ENCODE data around the gene RUNX2.
"Not testable (repeated sequence)": the region's sequence is repeated elsewhere in the genome, so short reads cannot be mapped to it uniquely, and the experiment has no call there.

The RUNX2 gene

DNA sequence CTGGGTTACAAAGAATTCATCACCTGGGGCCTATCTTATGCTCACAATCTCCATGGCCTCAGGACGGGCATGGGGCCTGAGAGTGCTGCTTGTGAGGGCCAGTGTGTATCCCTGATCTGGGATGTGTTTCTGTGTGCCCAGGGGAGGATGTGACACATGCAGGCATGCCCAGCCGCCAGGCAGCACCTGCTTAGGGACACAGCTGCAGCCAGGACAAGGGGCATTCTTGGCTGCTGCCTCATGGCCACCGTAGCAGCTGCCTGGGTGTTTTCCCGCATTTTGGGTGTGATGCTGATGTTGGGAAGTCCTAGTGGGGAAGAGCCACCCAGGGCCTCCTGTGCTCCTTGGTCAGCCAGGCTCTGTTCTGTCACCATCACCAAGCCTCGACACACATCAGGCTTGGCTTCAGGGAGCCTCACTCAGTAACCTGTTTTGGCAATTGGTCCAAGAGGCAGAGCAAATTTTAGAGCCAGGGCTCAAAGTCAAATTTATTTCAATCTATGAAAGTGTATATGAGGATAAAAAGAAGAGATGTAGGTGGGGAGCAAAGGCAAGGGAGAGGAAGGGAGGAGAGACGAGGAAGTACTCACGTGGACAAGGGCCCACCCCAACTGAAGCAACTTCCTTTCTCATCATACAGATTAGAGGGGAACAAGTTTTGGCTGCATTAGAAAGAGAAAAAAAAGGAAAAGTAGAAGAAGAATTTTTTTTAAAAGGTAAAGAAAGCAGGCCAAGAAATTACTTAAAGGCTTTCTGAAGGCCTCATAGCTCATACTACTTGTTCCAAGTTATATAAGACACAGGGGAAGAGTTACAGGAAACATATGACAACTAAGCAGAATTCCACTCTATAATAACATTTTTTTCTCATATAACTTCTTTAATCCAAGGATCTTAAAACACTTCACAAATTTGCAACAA, 319.5 kb downstream of the RUNX2 start:
- DNase-seq (ENCODE audit: low spot score) = no peak

DNA sequence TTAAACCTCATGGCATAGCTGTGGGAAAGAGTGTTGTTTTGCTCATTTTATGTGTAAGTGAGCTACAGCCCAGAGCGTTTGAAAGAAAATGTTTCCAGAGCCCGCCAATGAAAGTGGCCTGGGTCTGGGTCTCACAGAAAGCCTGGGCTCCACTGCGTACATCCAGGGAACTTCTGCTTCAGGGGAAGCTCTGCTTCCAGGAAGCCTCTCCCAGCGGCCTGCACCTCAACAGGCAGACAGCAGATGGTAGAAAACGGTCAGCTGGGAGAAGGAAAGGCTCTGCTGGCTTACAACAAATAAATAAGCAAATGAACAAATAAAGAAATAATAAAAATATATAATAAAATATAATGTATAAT, 320.1 kb downstream of the RUNX2 start:
- DNase-seq (ENCODE audit: low spot score) = no peak

DNA sequence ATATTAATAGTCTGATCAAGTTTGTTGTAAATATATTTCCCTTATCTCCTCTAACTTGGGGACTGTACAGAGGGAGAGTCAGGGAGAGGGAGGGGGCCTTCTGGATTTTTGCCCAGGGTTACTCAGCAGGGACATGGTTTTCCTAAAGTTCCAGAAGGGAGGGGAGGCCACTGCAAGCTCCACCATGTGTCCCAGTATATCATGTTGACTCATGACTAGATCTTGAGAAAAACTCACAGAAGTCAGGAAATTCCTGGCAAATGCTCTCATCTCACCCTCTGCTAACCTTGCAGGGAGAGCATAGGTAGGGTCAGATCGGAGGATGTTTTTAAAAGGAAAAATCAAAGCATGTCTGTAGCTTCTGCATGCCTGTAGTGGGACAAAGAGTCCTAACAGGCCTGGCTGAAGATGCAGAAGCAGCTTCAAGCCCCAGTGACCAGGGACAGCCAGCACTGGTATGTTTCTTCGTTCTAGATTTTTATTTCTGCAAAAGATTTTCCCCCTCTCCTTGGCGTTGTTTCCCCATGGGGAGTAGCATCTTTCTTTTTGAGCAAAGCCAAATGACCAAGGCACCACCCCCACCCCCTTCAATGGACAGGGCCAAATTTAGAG, 322.5 kb downstream of the RUNX2 start:
- DNase-seq (ENCODE audit: low spot score) = no peak

DNA sequence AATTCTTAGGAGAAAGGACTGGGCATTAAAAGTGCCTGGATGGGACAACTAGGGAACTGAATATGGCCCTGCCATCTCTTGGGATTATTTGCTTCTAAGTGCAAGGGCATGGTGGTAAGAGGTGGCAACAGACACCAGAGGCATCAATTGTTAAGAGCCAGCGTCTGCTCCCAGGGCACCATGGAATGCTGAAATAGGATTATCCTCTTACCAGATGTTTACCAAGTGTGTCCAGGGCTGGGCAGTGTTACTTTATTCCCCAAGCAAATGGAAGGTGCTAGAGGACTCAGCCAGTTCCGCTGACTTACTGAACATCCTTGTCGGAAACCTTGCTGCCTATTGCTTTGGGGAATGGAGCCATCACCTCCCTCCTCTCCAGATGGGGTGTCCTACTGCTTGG, 323.2 kb downstream of the RUNX2 start:
- DNase-seq (ENCODE audit: low spot score) = no peak

DNA sequence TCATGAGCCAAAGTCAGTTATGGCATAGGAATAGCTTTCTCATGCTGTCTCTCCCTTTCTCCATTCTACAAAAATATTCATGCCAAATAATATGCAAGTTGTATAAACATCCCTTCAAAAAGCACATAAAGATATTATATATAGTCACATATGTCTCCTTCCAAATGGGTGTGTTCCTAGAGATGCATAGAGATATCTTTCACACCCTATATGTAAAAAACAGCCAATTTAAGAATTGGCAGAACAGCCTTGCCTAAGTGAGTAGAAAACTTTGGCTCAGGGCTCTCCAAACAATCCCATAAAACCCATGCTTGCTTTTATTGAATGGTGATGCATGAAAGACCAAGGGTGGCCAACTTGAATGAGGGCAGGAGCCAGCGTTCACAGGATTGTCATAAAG, 324.3 kb downstream of the RUNX2 start:
- DNase-seq (ENCODE audit: low spot score) = no peak

DNA sequence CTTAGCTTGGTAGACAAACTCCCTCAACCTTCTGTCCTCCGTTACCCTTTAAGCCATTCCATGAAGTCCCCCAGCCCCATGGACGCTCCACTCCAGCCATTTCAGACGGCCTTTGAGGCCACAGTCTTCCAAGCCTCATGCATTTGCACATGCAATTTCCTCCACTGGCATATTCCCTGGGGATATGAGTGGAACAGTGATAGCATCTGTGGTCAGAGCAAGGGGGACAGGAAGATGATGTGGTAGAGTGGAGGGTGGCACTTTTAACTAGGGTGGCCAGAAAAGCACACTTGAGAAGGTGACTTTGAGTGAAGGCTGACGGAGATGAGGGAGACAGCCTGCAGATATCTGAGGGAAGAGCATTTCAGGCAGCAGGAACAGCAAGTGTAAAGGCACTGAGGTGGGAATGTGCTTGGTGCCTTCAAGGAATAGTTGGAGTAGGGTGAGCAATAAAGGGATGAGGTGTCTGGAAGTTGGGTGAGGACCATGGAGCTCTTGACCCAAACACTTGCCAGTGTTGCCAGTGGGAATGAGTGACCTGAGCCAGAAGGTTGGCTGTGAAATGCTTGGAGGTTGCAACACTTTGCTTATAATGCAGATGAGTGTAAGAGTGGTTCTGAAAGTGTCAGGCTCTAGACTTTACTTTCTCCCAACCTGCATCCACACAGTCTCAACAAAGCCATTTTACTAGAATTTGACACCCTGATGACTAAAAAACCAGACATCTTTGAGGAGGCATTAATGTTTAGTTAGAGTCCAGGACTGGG, 325.2 kb downstream of the RUNX2 start:
- DNase-seq (ENCODE audit: low spot score) = no peak

DNA sequence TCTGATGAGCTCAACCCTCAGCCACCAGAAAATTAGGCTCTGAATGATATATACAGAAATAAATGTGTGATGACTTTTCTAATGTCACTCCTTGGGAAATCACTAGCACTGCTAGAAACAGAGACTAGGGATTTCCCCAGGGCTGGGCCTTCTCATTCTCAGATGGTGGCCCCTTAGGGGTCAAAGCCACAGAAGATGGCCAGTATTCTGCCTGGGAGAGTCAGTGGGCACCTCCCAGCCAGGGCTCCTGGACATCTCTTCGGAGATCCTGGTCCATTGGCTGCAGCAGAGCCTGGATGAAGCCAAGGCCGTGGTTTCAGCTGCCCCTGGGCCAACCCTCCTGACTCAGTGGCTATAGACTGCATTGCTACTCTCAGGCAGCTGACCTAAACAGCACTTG, 326.5 kb downstream of the RUNX2 start:
- no peak for DNase-seq (ENCODE audit: low spot score)

DNA sequence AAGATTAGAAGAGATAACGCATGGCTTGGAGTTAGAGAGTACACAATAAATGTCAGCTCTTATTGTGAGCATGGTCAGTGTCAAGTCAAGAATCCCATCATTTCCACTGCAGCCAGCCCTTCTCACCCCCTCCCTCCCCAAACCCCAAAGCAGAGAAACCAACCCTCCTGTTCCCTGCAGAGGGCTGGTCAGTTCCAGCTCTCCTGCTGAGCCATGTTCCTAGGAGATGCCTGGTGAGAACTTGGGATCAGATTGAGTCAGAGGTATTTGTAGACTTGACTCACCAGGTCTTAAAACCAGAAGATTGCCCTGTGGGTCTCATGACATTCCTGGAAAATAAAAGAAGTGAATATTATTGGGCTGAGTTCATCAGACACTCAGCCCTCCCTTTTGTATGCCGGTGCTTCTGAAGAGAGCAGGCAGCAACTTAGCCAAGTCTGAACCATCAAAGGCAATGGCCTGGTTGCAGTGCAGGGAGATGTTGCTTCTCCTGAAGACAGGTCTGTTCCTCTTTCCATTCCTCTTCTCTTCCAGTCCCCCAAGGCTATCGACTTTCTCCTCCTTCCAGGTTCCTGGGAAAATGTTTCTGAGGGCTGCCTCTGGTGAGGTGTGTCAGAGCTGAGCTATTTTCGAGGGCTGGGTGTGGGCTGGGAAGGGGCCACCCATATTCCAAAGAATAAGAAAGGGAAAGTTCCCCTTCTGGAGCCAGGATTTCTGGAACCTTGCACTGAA, 327.8 kb downstream of the RUNX2 start:
- no peak for DNase-seq (ENCODE audit: low spot score)

DNA sequence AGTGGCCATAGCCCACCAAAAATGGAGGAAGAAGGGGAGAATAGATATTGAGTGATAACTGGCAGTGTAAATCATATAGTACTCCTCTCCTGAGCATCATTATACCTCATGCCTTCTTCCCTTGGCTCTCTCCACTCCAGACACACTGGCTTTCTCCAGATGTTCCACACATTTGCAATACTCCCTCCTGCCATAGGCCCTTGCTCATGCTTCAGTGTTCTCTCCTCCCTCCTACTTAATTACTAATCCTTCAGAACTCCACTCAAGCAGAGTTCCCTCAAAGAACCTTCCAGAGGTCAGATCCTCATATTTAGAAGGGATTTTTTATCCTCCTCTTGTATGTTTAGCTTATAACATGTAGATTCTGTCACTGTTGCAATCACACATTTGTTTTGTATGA, 329.1 kb downstream of the RUNX2 start:
- no peak for DNase-seq (ENCODE audit: low spot score)

DNA sequence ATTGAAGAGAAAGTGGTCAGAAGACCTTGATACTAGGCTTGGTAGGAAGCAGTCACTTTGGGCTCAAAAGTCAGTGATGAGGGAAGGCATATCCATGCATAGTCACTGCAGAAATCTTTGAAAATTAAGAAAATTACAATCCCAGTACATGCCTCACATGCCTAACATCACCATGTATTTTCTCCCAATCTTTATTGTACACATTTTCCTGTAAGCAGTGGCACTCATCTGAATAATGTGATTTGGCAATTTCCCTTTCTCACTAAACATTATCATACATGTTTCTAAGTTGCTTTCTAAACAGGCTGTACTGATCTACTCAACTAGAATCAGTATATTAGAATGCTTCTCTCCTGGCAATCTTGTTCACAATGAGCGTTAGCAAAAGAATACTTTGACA, 330.3 kb downstream of the RUNX2 start:
- no peak for DNase-seq (ENCODE audit: low spot score)

DNA sequence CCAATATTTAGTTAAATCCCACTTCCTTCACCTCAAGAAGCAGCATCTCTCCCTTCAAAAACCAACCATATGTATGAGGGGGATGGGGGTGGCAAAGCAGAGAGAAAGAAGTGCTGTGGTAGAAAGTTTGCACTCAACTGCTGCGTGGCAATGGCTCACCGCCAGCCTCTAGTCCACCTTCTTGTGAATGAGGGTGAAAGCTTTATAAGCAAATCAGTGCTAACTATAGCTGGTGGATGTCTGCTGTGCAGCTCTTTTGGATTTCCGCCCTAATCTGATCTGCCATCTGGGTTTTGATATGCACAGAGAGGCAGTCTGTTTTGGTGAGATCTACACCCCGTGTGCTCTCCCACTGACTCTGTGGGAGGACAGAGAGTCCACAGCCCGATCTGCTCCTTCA, 330.8 kb downstream of the RUNX2 start:
- DNase-seq (ENCODE audit: low spot score) = no peak

DNA sequence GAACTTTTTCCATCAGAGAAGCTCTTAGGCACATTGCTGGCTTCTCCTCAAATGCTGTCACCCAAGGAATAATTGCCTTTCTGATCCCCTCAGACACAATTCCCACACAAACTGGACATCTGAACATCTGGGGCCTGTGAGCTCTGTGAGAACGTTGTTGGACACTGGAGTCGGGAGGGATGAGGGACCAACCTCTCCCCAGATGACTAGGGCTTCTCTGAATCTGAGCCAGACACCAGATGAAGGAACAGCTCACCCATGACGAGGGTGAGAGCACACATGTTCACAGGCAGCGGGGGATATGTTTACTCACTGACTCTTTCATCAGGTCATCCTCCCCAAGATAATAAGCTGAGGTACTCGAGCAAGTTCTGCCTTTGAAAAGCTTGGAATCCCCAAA, 333.5 kb downstream of the RUNX2 start:
- no peak for DNase-seq (ENCODE audit: low spot score)

DNA sequence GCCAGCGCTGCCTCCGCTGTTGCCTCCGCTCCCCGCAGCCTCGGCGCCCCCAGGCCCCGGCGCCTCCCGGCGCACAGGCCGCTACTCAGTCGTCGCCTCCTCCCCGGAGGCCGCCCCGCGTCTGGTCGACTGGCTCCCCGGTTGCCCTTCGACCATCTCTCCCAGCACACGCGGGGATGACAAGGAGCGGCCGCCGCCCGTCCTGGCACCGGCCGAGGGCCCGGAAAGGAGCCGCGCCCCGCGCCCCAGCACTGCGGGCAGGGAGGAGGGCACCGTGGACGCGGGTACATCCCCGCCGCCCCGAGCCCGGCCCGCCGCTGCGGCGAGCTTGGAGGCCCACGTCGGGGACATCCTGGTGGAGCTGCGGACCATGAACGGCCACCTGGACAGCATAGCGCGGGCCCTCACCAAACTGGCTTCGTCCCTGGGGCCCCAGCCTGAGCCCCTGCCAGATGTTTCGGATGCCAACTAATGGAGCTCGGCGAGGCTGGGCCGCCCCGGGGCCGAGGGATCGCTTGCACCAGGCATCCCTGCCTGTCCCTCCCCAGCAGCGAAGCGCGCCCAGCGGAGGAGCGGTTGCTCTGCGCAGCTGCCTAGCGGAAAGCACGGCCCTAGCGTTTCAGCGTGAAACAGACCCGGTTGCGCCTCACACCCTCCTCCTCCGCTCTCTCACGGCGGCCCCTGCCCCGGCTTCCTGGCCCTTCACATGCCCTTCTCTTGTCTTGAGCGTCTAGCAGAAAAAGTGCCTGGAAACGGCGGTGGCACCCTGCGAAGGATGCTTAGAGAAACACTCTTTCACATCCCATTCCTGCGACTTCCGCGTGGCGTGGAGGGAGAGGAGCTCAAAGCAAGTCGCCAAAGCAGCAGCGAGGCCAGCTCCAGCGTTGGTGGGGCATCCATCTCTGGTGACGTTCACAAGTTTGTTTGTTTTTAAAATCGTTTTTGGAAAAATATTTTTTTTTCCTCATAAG, 335.4 kb downstream of the RUNX2 start:
- no peak for DNase-seq (ENCODE audit: low spot score)

DNA sequence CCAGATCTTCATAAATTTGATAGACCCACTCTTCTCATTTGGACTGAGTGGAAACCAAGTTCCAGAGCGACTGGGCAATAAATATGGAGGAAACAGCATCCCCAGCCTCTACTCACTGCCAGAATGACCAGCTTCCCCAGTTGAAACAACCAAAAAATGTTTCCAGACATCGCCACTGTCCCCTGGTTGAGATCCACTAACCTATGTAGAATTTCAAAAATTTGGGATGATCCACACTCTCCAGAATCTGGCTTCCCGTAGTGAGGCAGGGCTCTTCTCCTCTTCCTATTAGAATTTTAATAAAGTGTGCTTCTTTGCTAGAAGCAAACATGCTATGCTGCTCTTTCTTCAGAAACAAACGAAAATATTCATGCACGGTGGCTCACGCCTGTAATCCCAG, 336.6 kb downstream of the RUNX2 start:
- no peak for DNase-seq (ENCODE audit: low spot score)

DNA sequence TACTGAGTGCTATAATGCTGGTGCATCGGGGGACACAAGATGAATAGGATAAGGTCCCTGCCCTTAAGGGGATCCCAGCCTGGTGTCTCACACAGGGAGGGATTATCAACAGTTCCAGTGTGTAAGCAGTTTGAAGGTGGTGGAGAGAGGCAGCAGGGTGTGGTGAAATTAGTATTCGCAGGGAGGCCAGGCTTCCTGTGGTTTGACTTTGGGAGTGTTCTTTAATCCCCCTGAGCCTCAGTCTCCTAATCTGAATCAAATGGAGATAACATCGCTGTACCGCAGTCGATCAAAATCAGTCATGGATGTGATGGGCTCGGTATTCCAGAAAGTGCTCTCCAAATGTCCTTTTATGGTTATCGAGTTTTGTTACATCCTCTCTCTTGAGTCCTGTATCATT, 337.7 kb downstream of the RUNX2 start:
- no peak for DNase-seq (ENCODE audit: low spot score)

DNA sequence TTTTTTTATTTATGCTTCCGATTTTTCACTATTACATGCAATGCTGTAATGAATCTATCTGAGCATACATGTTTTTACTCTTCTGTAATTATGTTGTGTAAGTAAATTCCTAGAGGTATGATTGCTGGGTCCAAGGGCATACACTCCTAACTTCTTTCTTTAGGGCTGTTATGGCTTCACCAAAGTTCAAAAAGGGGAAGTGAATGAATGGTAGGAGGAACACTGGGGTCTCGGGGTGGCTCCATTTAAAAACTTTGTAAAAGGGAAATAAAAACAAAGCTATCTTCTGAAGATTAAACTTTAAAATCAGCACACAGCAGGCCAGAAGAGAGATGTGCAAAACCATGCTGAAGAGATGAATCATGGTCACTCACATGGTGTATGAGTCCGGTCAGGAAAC, 338.7 kb downstream of the RUNX2 start:
- no peak for DNase-seq (ENCODE audit: low spot score)

DNA sequence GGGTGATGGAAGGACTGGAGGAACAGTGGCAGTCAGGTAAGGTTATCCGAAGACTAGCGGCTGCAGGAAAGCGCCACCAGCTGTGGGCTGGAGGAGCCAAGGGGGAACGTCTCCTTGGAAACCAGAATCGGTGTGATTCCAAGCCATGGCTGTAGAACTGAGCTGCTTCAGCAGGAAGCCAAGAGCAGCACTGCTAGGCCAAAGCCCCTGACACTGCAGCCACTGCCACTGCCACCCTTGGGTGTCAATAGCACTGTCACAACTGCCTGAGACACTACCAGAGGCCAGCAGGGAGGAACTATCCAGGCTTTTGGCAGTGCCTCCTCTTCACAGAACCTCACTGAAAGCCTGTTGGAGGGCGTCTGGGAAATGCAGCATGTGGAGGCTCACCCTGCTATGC, 339.2 kb downstream of the RUNX2 start:
- DNase-seq (ENCODE audit: low spot score) = no peak

DNA sequence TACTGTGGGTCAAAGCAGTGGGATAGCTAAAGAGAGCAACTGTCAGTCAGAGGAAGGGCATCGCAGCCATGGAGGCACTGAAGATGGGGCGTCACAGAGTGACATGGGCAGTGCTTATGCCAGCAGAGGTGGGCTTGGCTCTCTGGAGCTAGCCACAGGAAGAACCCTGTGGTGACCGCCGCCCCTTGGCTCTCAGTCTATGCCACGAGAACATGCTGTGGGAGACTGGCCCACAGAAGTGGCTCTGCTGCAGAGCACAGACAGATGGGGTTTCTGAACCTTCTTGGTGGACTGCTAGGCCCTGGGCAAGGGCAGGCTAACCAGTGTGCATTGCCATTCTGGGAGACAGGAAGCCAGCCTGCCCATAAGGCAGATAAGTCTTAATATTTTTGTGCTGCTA, 339.6 kb downstream of the RUNX2 start:
- no peak for DNase-seq (ENCODE audit: low spot score)

DNA sequence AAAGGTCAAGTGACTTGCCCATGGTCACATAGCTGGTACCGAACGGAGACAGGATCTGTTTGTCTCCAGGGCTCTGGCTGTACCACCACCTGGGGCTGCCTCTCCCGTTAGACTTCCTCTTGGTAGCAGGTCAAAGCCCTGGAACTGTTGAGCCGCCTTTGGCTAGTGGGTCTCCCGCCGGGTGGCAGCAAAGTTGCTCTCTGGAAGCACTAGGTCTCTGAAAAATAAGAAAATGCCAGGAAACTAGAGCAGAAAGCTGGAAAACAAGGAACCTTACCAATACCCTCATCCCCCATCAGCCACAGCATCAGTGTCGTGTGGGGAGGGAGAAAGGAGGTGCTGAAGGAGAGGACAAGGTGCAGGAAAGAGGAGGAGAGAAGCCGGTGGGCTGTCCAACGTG, 340.6 kb downstream of the RUNX2 start:
- no peak for DNase-seq (ENCODE audit: low spot score)

DNA sequence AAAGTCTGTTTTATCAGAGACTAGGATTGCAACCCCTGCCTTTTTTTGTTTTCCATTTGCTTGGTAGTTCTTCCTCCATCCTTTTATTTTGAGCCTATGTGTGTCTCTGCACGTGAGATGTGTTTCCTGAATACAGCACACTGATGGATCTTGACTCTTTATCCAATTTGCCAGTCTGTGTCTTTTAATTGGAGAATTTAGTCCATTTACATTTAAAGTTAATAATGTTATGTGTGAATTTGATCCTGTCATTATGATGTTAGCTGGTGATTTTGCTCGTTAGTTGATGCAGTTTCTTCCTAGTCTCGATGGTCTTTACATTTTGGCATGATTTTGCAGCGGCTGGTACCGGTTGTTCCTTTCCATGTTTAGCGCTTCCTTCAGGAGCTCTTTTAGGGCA, 345.0 kb downstream of the RUNX2 start:
- not testable (repeated sequence) for DNase-seq (ENCODE audit: low spot score)

DNA sequence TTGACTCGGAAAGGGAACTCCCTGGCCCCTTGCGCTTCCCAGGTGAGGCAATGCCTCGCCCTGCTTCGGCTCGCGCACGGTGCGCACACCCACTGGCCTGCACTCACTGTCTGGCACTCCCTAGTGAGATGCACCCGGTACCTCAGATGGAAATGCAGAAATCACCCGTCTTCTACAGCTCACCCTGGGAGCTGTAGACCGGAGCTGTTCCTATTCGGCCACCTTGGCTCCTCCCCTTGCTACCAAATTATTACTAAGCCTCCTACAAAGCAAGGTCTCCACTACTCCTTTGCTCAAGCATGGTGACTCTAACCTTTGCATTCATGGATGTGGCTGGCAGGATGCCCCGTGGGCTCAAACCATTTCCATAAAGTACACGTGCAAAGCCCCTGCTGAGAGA, 347.0 kb downstream of the RUNX2 start:
- DNase-seq (ENCODE audit: low spot score) = not testable (repeated sequence)

Measured in hematopoietic multipotent progenitor cell treated with erythropoietin and hydrocortisone succinate and interleukin-3 and kit ligand, for 15 days (in vitro differentiated cells).